ENCODE data around the gene DENND1C. TPM values are rescaled to one million over a fixed set of nuclear protein-coding genes. Genes with fewer than 3 reads are reported as not detected.

Gene DENND1C
- total RNA-seq, 6 experiments from 2014 or later, result 0.90 to 2.7 (median 1.8) TPM

GRCh38 chr19:6451583-6452222, 29.9 kb downstream of the DENND1C start:
- TF ChIP-seq POLR2A (IDR thresholded peaks at IDR 0.05) (no peak), CTCF (IDR thresholded peaks at IDR 0.05) (no peak)
- Histone ChIP-seq H3K27ac (no peak overlapping the region), H3K4me1 (no peaks in the 10 kb centered on the region), H3K27me3 (no peaks in the 10 kb centered on the region), H3K36me3 (peaks cover 0 to 7% (median 5%) of the 10 kb centered on the region in 4 donors), H3K9me3 (no peaks in the 10 kb centered on the region), H3K4me3 (no peak overlapping the region)
- 88% methylated on average over 6 of the region's 7 CpGs for WGBS (ENCODE audit: insufficient coverage, low coverage, low lambda C conversion rate, missing lambda C conversion rate)
- intact Hi-C loops (cut with DNase I), result no loop called here
- DNase-seq (no peak), ATAC-seq (no peak)

- ATAC-seq (no peak), DNase-seq (no peak)
- no peaks in the 10 kb centered on the region for H3K27me3 ChIP-seq
Observed at GRCh38 chr19:6450166-6450565, 31.4 kb downstream of the DENND1C start.

GRCh38 chr19:6448045-6448444, 33.5 kb downstream of the DENND1C start:
- Histone ChIP-seq H3K27ac (no peak overlapping the region), H3K4me3 (no peak overlapping the region), H3K9me3 (no peaks in the 10 kb centered on the region), H3K4me1 (no peaks in the 10 kb centered on the region), H3K27me3 (no peaks in the 10 kb centered on the region), H3K36me3 (peaks cover 0 to 3% (median 0%) of the 10 kb centered on the region in 4 donors)
- WGBS (ENCODE audit: insufficient coverage, low coverage, low lambda C conversion rate, missing lambda C conversion rate), result 100% methylated on average over 3 of the region's 3 CpGs
- intact Hi-C loops (cut with DNase I), result no loop called here
- TF ChIP-seq POLR2A (IDR thresholded peaks at IDR 0.05), result no peak
- no peak for TF ChIP-seq CTCF (IDR thresholded peaks at IDR 0.05)
- ATAC-seq (no peak), DNase-seq (no peak)

More at GRCh38 chr19:6450166-6450565, 31.4 kb downstream of the DENND1C start:
- no peak overlapping the region for H3K4me3 ChIP-seq
- TF ChIP-seq CTCF (IDR thresholded peaks at IDR 0.05), result no peak
- no peak for TF ChIP-seq POLR2A (IDR thresholded peaks at IDR 0.05)
- 90% methylated on average over 5 of the region's 5 CpGs for WGBS (ENCODE audit: insufficient coverage, low coverage, low lambda C conversion rate, missing lambda C conversion rate)
- H3K36me3 ChIP-seq, result peaks cover 0 to 8% (median 5%) of the 10 kb centered on the region in 4 donors
- H3K4me1 ChIP-seq, result no peaks in the 10 kb centered on the region
- intact Hi-C loops (cut with DNase I), result no loop called here
- H3K27ac ChIP-seq, result no peak overlapping the region
- H3K9me3 ChIP-seq, result no peaks in the 10 kb centered on the region

- Histone ChIP-seq H3K9me3 (no peaks in the 10 kb centered on the region), H3K4me1 (no peaks in the 10 kb centered on the region), H3K4me3 (no peak overlapping the region), H3K27ac (no peak overlapping the region), H3K36me3 (peaks cover 0 to 3% (median 0%) of the 10 kb centered on the region in 4 donors), H3K27me3 (no peaks in the 10 kb centered on the region)
- TF ChIP-seq POLR2A (IDR thresholded peaks at IDR 0.05), result no peak
- no peak for TF ChIP-seq CTCF (IDR thresholded peaks at IDR 0.05)
- ATAC-seq (no peak), DNase-seq (no peak)
- WGBS (ENCODE audit: insufficient coverage, low coverage, low lambda C conversion rate, missing lambda C conversion rate), result 100% methylated on average over 3 of the region's 3 CpGs
- intact Hi-C loops (cut with DNase I), result no loop called here
Observed at GRCh38 chr19:6446452-6446851, 35.1 kb downstream of the DENND1C start.

Measured in right lobe of liver (tissue), 6 donors.